CD4-positive, alpha-beta T cell treated with Interleukin-17A for 4 hours (primary cell): ENCODE results near the gene ZBTB46.
"Not testable (repeated sequence)": the region's sequence is repeated elsewhere in the genome, so short reads cannot be mapped to it uniquely, and the experiment has no call there.

Source experiments
- DNase-seq: peaks from one replicate; pipeline ENCODE4 v3.0.0-alpha.2; 2020; ENCODE audit warnings: mixed read lengths

Gene ZBTB46

DNA sequence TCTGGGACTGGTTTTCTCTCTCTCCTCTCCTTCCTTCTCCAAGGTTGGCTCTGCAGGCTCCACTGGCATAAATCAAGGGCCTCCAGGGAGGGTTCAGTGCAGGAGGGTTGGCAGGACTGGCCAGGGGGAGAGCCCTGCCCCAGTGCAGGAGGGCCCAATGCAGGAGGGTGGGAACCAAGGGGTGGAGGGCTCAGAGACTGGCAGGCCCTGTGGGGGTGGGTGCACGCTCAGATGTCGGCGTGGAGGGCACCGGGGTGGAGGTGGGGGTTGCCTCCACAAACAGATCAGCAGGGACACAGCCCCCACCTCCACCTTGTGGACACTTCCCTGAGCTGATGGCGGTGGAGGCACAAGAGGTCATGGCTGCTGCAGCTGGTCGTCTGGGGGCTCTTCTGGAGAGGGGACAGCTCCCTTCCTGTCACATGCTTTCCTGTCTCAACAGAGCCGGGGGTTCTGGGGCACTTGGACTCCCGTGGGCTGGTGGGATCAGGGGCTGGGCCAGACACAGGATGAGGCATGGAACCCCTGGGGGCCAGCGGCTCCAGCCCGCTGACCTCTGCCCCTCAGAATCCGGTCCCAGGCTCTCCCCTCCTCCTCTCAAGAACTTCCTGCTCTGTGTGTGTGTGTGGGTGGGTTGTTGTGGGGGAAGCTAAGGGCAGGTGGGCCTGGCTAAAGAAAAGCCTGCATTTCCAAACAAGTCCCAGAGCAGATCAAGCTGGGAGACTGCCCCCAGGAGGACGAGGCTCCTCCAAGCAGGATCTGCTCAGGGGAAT lies 27.5 kb upstream of the ZBTB46 start:
- peak; percentile 16 for DNase-seq

DNA sequence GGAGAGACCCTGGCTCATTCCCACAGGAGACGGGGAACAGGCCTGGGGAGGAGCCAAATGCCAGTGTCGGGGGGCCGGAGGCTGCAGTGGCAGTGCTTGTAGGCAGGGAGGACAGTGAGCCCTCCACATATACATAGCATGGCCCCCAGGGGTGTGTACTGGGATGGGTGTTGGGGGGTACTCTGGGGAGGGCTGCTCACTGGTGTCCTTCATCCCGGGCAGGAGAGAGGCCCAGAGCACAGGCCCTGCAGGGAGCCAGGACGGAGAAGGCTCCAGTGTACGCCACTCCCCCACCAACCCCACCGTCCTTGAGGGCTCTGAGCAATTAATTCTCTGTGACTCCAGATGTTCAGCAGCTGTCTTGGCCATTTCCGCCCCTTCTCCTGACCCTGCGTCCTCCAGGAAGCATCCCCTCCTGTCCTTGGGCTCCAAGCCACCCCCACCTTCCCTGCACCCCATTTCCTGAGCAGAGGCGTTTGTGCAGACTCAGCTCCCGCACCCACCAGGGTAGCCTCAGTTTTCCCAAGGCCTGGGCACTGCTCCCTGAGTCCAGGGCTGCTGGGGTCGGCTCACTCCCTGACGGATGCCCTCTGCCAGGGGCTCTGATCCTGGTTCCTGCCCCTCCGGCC lies 26.8 kb upstream of the ZBTB46 start:
- DNase-seq, result no peak

GRCh38 chr20:63856098-63856511 lies 25.0 kb upstream of the ZBTB46 start:
- DNase-seq, result no peak

- no peak for DNase-seq
Observed at GRCh38 chr20:63855363-63856097, 24.5 kb upstream of the ZBTB46 start.

- DNase-seq, result no peak
Observed at GRCh38 chr20:63854766-63855362, 23.8 kb upstream of the ZBTB46 start.

DNA sequence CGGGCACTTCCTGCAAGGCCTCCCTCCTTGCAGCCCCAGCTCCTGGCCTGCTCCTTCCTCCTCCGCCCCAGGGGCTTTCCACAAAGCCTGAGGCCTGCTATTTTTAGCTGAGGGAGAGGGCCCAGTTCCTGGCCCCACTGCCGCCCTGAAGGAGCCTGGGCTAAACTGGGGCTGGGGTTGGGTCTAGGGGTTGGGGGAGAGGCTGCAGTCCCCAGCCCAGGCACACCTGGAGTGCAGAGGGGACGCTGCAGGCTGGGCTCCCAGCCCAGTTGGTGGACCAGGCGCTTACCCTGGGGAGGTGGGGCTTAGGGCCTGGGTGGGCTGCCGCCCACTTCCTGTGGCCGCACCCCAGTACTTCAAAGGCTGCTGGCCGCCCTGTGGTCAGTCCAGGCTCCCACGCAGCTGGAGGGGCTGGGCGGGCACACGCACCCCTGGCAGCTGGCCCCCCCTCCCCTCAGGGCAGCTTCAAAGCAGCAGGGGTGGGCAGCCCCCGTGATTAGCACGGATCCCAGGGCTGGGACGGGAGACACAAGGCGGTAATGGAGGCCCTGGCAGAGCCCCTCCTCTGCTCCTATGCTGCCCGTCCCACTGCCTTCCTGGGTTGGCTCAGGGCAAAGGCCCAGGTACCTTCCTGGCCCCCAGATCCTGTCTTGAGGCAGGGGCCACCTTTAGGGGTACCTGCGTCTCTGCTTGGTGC lies 23.2 kb upstream of the ZBTB46 start:
- DNase-seq, result no peak

DNA sequence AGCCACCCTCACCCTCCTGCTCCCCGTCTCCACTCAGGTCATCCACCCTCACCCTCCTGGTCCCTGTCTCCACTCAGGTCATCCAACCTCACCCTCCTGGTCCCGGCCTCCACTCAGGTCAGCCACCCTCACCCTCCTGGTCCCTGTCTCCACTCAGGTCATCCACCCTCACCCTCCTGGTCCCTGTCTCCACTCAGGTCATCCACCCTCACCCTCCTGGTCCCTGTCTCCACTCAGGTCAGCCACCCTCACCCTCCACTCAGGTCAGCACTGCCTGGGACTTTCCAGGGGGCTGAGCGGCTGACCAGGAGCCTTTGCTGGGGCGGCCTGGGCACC lies 22.6 kb upstream of the ZBTB46 start:
- not testable (repeated sequence) for DNase-seq

DNA sequence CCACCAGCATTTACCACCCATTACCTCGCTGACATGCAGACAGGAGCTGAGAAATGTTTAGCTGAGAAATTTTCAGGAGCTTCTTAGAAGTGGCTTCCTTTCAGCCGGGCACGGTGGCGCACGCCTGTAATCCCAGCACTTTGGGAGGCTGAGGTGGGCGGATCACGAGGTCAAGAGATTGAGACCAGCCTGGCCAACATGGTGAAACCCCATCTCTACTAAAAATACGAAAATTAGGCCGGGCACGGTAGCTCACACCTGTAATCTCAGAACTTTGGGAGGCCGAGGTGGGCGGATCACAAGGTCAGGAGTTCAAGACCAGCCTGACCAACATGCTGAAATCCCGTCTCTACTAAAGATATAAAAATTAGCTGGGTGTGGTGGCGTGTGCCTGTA lies 20.5 kb upstream of the ZBTB46 start:
- DNase-seq, result not testable (repeated sequence)

- DNase-seq, result no peak
Observed at GRCh38 chr20:63850689-63851547, 19.9 kb upstream of the ZBTB46 start.

- DNase-seq, result no peak
Observed at GRCh38 chr20:63848003-63848911, 17.2 kb upstream of the ZBTB46 start.

DNA sequence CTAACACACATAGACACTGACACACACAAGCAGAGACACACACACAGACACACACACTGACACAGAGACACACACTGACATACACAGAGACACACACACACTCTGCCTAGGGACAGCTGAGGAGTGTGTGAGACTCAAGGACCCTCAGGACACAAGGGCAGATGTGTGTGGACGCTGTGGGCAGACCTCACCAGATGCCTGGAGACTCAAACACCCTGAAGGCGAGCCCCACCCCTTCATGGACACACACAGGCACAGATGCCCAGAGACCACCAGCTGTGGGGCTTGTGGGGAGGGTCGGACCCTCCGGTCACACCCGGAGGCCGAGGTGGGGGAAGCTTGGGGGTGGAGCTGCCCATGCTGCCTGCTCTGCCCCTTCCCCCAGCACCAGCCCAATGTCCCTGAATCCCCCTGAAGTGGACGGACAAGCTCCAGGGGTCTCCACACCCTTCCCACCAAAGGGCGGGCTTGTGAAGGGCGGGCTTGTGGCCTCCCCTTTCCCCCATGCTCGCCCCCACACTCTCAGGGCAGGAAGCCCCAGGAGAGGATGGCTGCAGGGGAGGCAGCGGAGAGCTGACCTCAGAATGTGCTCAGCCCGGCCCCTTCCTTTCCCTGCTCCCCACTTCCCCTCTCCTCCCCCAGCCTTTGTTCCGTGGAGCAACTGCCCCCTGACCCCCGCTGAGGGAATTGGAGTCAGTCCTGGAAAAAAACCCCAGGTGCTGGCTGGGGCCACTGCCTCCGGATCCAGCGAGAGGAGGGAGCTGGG lies 16.4 kb upstream of the ZBTB46 start:
- no peak for DNase-seq

- no peak for DNase-seq
Observed at GRCh38 chr20:63846888-63847236, 15.8 kb upstream of the ZBTB46 start.

- DNase-seq, result no peak
Observed at GRCh38 chr20:63846128-63846771, 15.2 kb upstream of the ZBTB46 start.

DNA sequence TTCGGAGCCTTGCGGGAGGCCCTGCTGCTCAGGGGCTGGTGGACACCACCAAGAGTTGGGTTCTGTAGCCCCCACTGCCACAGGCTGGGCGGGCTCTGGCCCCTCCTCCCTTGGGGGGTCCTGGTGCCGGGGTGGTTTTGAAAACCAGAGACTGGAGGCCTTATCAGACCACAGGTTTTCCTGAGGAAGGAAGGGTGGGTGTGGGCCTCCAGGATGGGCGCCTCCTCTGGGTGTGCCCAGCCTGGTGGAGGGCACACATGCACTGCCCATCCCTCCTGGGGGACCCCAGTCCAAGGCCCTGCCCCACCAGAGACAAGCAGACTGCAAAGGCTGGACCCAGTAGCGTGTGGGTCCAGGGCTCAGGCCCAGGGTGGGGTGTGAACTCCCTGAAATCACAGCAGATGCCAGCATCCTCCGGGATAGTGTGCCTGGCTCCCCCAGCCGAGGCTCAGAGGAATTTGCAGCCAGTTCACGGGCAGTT lies 13.5 kb upstream of the ZBTB46 start:
- no peak for DNase-seq

GRCh38 chr20:63843778-63844177 lies 12.7 kb upstream of the ZBTB46 start:
- DNase-seq, result no peak

DNA sequence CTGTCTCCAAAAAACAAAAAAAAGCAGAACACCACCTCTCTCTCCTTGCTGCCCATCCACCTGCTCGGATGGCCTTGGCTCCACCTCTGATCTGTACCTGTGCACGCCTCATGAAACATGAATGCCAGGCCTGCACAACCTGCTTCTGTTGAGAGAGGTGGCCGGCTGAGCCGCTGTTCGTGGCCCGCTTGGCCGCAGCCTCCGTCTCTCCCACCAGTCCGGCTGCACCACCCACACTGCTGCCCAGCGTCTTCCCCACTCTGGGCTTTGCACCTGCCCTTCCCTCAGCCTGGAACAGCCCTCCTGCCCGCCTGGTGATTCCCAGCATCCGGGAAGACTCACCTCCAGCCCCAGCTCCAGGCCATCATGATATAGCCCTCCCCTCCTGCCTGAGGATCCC lies 12.2 kb upstream of the ZBTB46 start:
- DNase-seq, result no peak

DNA sequence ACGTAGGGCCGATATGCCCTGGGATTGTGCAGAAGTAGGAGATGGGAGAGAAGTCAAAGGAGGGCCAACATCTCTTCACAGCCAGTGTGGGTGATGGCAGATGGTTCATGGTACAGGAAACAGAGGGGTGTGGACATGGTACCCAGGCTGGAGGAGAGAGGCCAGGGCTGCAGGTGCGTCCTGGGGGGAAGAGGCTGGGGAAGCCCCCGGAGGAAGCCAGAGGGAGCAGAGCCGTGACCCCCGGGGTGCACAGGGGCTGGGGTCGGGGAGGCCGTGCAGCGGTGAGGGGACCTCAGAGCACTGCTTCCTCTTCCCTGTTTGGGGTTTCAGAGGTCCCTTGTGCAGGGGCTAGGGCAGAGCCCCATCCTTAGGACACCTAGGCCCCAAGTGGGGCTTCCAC lies 11.2 kb upstream of the ZBTB46 start:
- DNase-seq, result no peak

- DNase-seq, result no peak
Observed at GRCh38 chr20:63840405-63840828, 9.4 kb upstream of the ZBTB46 start.

DNA sequence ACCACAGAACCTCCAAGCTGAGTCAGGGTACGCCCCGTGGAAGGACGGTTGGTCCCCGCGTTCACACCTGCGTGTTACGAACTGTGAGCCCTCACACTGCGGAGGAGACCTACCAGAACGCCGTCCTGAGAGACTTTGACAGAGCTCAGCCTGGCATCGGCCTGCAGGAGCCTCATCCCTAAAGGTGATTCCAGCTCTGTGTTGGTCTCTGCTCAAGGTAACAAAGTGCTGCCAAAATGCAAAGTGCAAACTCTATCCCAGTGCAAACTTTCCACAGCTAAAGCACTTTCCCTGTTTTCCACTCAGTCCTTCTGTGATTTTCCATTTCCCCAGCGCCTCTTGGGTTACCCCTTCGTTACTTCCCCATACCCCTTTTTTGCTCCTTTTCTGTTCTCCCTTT lies 8.6 kb upstream of the ZBTB46 start:
- DNase-seq, result no peak

GRCh38 chr20:63837479-63837878 lies 6.4 kb upstream of the ZBTB46 start:
- no peak for DNase-seq
